HCEC 1CT (cell line): ENCODE results near the gene CYP3A4.
"Not testable (repeated sequence)": the region's sequence is repeated elsewhere in the genome, so short reads cannot be mapped to it uniquely, and the experiment has no call there.

ENCODE experiments used
- DNase-seq: peaks from one replicate; pipeline ENCODE4 v3.0.0-alpha.2; 2017

CYP3A4 gene

GRCh38 chr7:99784007-99784406 lies at the start of gene CYP3A4:
TSS of gene CYP3A4 (minus strand) at chr7:99784184. CDS start at chr7:99784081, 103 bp downstream.
- DNase-seq, result no peak

- DNase-seq, result no peak
Measured at GRCh38 chr7:99833289-99833877, 49.4 kb upstream of the CYP3A4 start.

GRCh38 chr7:99831595-99831994 lies 47.6 kb upstream of the CYP3A4 start:
- DNase-seq, result no peak

GRCh38 chr7:99829524-99830160 lies 45.7 kb upstream of the CYP3A4 start:
- DNase-seq, result no peak

GRCh38 chr7:99828811-99829210 lies 44.8 kb upstream of the CYP3A4 start:
- no peak for DNase-seq

GRCh38 chr7:99827040-99827778 lies 43.2 kb upstream of the CYP3A4 start:
- no peak for DNase-seq

GRCh38 chr7:99825873-99826272 lies 41.9 kb upstream of the CYP3A4 start:
- no peak for DNase-seq

GRCh38 chr7:99825452-99825851 lies 41.5 kb upstream of the CYP3A4 start:
- DNase-seq, result no peak

GRCh38 chr7:99824091-99824490 lies 40.1 kb upstream of the CYP3A4 start:
- no peak for DNase-seq

- no peak for DNase-seq
Measured at GRCh38 chr7:99822731-99823718, 39.0 kb upstream of the CYP3A4 start.

GRCh38 chr7:99820408-99821027 lies 36.5 kb upstream of the CYP3A4 start:
- DNase-seq, result no peak

- no peak for DNase-seq
Measured at GRCh38 chr7:99808766-99809165, 24.8 kb upstream of the CYP3A4 start.

- DNase-seq, result no peak
Measured at GRCh38 chr7:99806839-99807478, 23.0 kb upstream of the CYP3A4 start.

GRCh38 chr7:99805641-99806040 lies 21.7 kb upstream of the CYP3A4 start:
- no peak for DNase-seq

GRCh38 chr7:99803118-99803517 lies 19.1 kb upstream of the CYP3A4 start:
- DNase-seq, result not testable (repeated sequence)

- not testable (repeated sequence) for DNase-seq
Measured at GRCh38 chr7:99801407-99801806, 17.4 kb upstream of the CYP3A4 start.

GRCh38 chr7:99798972-99799371 lies 15.0 kb upstream of the CYP3A4 start:
- no peak for DNase-seq

GRCh38 chr7:99795864-99796263 lies 11.9 kb upstream of the CYP3A4 start:
- DNase-seq, result not testable (repeated sequence)

GRCh38 chr7:99794585-99795502 lies 10.9 kb upstream of the CYP3A4 start:
- peak; percentile 5 for DNase-seq

- no peak for DNase-seq
Measured at GRCh38 chr7:99793443-99793842, 9.5 kb upstream of the CYP3A4 start.

GRCh38 chr7:99792967-99793366 lies 9.0 kb upstream of the CYP3A4 start:
- no peak for DNase-seq
